Esophagus squamous epithelium (tissue), 5 donors: ENCODE results near the gene LRP1B. TPM values are rescaled to one million over a fixed set of nuclear protein-coding genes. Genes with fewer than 3 reads are reported as not detected.

Experiments used
- DNase-seq: peaks from one replicate; lab custom pipeline; 2025; lab: John Stamatoyannopoulos, UW
- H3K27ac ChIP-seq, 4 donors: fragments of 200-600 bp; sonication (generic); one replicate each; pipeline ENCODE4 v1.5.1; 2016 to 2019; ENCODE audit warnings: mild to moderate bottlenecking in 1 of 4
- H3K27me3 ChIP-seq, 4 donors: fragments of 200-600 bp; sonication (generic); 1 replicate in 3 of 4; 2 replicates in 1 of 4; pipeline versions ENCODE4 v1.5.1 to v1.6.0; 2017 to 2021; ENCODE audit warnings: antibody characterized with exemption in 1 of 4
- H3K36me3 ChIP-seq, 3 donors: fragments of 200-600 bp; sonication (generic); one replicate each; pipeline ENCODE4 v1.5.1; 2016 to 2019
- H3K4me1 ChIP-seq, 3 donors: fragments of 200-600 bp; sonication (generic); one replicate each; pipeline ENCODE4 v1.5.1; 2017 to 2019
- H3K4me3 ChIP-seq, 4 donors: fragments of 200-600 bp; sonication (generic); 1 replicate in 3 of 4; 2 replicates in 1 of 4; pipeline ENCODE4 v1.5.1; 2016 to 2019; ENCODE audit warnings: mild to moderate bottlenecking in 2 of 4, moderate library complexity in 1 of 4
- H3K9me3 ChIP-seq, 3 donors: fragments of 200-600 bp; sonication (generic); one replicate each; pipeline ENCODE4 v1.5.1; 2016 to 2019
- CTCF ChIP-seq, 6 experiments: fragments of 450-650 bp in 4 of 6; fragments of 200-600 bp in 2 of 6; sonication (generic) in 2 of 6; IDR thresholded peaks; one replicate each; pipeline ENCODE4 v1.5.1; 2016 to 2019; ENCODE audit warnings: antibody characterized with exemption in 6 of 6, mild to moderate bottlenecking in 4 of 6, moderate library complexity in 4 of 6
- POLR2A ChIP-seq, 4 donors: fragments of 450-650 bp; IDR thresholded peaks; one replicate each; pipeline ENCODE4 v1.6.1; 2017; ENCODE audit warnings: antibody characterized with exemption in 4 of 4, mild to moderate bottlenecking in 4 of 4, moderate library complexity in 3 of 4
- WGBS, 2 donors: methylation state at CpG; one replicate each; pipeline ENCODE4 v1.1.5; 2018; 5-methylcytosine and 5-hydroxymethylcytosine counted together
- intact Hi-C: fragments of 100-400 bp; cut with DNase I; formaldehyde crosslinking; loops from one replicate; pipeline ENCODE4 v1.15.0; 2022
- total RNA-seq, 4 donors: library from RNA; depleted of rRNA; stranded (reverse); fragments of >200 nt; gene quantifications; one replicate each; pipeline ENCODE4 v1.1.0, GENCODE V29; 2016
- donor health status: DM: yes; HTN: yes; CAD: no.

The LRP1B gene
- total RNA-seq, 4 donors from 2014 or later, result 0.04 to 1.1 (median 0.23) TPM

GRCh38 chr2:140683658-140684057 is 1447.2 kb downstream of the LRP1B start:
- 87 to 90% methylated on average over 11 to 18 of the region's 18 CpGs for WGBS, 2 donors
- Histone ChIP-seq H3K4me1 (no peaks in the 10 kb centered on the region), H3K27me3 (no peaks in the 10 kb centered on the region), H3K9me3 (no peaks in the 10 kb centered on the region), H3K36me3 (no peaks in the 10 kb centered on the region), H3K27ac (no peak overlapping the region), H3K4me3 (no peak overlapping the region)
- intact Hi-C loops, result no loop called here
- no peak for TF ChIP-seq POLR2A (IDR thresholded peaks at IDR 0.05)
- TF ChIP-seq CTCF (IDR thresholded peaks at IDR 0.05), result no peak
- DNase-seq, result no peak

- TF ChIP-seq CTCF (IDR thresholded peaks at IDR 0.05), result no peak
- no peak for TF ChIP-seq POLR2A (IDR thresholded peaks at IDR 0.05)
- DNase-seq, result no peak
- H3K9me3 ChIP-seq, result no peaks in the 10 kb centered on the region
- no peaks in the 10 kb centered on the region for H3K27me3 ChIP-seq
- H3K4me1 ChIP-seq, result no peaks in the 10 kb centered on the region
- H3K4me3 ChIP-seq, result no peak overlapping the region
- no peaks in the 10 kb centered on the region for H3K36me3 ChIP-seq
- no peak overlapping the region for H3K27ac ChIP-seq
- intact Hi-C loops, result no loop called here
- 67 to 75% methylated on average over 1 of the region's 1 CpG for WGBS, 2 donors
Measured at GRCh38 chr2:140680862-140681261, 1450.0 kb downstream of the LRP1B start.

GRCh38 chr2:140679752-140680151 is 1451.1 kb downstream of the LRP1B start:
- intact Hi-C loops, result no loop called here
- TF ChIP-seq CTCF (IDR thresholded peaks at IDR 0.05) (no peak), POLR2A (IDR thresholded peaks at IDR 0.05) (no peak)
- no peaks in the 10 kb centered on the region for H3K27me3 ChIP-seq
- H3K36me3 ChIP-seq, result no peaks in the 10 kb centered on the region
- H3K4me1 ChIP-seq, result no peaks in the 10 kb centered on the region
- 54 to 72% methylated on average over 4 of the region's 4 CpGs for WGBS, 2 donors
- H3K4me3 ChIP-seq, result no peak overlapping the region
- H3K27ac ChIP-seq, result no peak overlapping the region
- DNase-seq, result no peak
- no peaks in the 10 kb centered on the region for H3K9me3 ChIP-seq

- H3K36me3 ChIP-seq, result no peaks in the 10 kb centered on the region
- H3K4me3 ChIP-seq, result no peak overlapping the region
- no peak overlapping the region for H3K27ac ChIP-seq
- intact Hi-C loops, result no loop called here
- 57 to 76% methylated on average over 3 of the region's 3 CpGs for WGBS, 2 donors
- H3K9me3 ChIP-seq, result no peaks in the 10 kb centered on the region
- TF ChIP-seq CTCF (IDR thresholded peaks at IDR 0.05) (no peak), POLR2A (IDR thresholded peaks at IDR 0.05) (no peak)
- no peak for DNase-seq
- H3K27me3 ChIP-seq, result no peaks in the 10 kb centered on the region
- no peaks in the 10 kb centered on the region for H3K4me1 ChIP-seq
Measured at GRCh38 chr2:140669911-140670310, 1460.9 kb downstream of the LRP1B start.

GRCh38 chr2:140667203-140667602 is 1463.6 kb downstream of the LRP1B start:
- H3K27ac ChIP-seq, result no peak overlapping the region
- no peaks in the 10 kb centered on the region for H3K9me3 ChIP-seq
- intact Hi-C loops, result no loop called here
- 41 to 65% methylated on average over 2 of the region's 2 CpGs for WGBS, 2 donors
- no peak for DNase-seq
- H3K36me3 ChIP-seq, result no peaks in the 10 kb centered on the region
- no peaks in the 10 kb centered on the region for H3K27me3 ChIP-seq
- no peak for TF ChIP-seq CTCF (IDR thresholded peaks at IDR 0.05)
- TF ChIP-seq POLR2A (IDR thresholded peaks at IDR 0.05), result no peak
- no peak overlapping the region for H3K4me3 ChIP-seq
- H3K4me1 ChIP-seq, result no peaks in the 10 kb centered on the region
